RKO (cell line): ENCODE data around the gene ACKR1.

Experiments
- DNase-seq: peaks from one replicate; pipeline ENCODE4 v3.0.0-alpha.2; 2016; ENCODE audit warnings: low spot score

ACKR1 gene

GRCh38 chr1:159187647-159188374, 16.9 kb upstream of the ACKR1 start:
- no peak for DNase-seq

- DNase-seq = no peak
These were observed 16.3 kb upstream of the ACKR1 start for GRCh38 chr1:159188375-159188788.

DNA sequence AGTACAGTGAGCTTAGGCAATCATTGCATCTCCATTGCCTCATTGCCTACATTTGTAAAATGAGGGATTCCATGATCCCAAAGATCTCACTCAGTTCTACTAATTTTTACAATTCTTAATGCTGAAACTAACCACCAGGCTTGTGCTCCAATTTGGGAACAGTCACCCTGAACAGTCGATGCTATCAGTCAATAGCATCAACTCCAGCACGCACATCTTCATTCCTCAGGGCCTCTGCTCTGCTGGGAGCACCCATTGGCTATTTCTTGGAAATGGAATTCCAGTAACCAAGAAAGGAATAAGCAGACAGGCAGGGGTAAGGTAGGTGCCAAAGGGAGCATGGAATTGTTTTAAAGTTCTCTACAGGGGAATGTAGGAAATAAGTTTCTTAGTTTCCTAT, 14.2 kb upstream of the ACKR1 start:
- DNase-seq = no peak

DNA sequence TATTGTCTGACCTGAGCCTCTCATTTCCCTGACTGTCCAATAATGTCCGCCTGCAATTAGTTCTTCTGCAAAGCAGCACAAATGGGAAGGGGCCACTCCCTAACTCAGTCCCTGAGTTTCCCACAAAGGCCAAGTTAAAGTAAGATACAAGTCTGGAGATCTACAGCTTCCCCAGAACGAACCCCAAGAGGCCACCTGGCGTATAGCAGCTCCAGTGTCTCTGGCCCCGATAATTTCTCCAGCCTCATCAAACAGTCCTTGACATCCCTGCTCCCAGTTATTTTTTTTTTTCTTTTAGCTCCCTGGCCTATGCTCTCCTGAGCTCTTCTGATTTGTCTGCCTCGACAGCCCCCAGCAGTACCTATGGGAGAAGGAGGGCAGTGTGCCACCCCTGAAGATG, 8.1 kb upstream of the ACKR1 start:
- peak; percentile 8 for DNase-seq

DNA sequence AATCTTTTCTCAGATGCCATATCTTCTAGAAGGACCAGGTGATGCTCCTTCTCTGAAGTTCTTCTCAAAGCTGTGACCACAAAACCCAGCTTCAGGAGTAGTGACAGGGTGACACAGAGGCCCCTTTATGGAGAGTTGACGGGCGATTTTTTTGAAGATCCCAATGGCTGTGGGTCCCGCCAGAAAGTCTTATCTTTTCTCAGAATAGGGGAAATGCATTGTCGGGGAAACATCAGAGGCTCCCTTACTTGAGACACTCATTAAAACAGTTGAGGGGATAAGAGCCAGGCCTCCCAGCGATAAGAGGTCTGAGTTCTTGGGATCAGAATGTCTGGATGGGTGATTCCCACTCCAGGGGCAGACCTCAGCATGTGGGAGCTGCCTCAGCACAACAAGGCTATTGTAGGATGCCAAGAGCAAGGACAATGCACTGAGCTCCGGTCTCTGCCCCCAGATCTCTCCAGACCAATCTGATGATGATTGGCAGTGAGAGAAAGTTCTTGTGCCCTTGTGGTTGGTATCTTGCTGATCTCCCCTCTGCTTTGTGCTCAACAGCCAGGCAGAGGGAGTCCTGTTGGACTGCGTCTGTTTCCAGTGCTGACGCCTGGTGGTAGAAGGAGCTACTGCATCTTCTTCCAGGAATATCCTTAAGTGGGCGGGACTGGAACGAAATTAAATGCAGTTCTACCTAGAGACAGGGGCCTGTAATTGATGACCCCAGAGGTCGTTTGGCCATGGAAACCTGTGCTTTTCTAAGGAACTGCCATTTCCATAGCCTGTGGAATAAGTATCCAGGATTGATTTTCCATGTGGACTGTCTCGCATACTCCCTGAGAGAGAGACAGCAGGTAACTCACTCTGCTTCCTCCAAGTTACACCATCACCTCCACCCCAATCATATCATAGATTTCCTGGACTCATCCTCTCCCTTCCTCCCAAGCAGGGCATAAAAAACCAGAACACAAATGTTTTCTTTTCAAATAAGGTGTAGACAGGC, 6.8 kb upstream of the ACKR1 start:
- peak; percentile 75 for DNase-seq

DNA sequence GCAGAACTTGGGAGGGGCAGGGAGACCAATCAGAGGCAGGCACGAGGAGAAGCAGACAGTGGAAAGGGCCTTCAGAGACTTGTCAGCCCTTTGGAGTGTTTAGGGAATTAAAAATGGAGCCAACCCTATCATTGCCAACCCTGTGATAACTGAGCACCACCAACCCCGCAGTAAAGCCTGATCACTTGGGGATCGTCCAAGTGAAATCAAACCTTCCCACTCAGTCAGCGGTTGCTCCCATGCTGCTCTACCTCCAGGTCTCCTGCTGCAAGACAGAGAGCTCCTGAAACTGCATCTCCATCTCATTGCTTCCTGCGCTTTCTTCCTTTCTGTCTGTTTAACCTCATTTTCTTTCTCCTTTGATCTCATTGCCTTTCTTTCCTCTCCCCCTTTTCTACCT, 4.8 kb upstream of the ACKR1 start:
- DNase-seq = no peak

- no peak for DNase-seq
These were observed 3.9 kb upstream of the ACKR1 start for GRCh38 chr1:159200769-159201168.

DNA sequence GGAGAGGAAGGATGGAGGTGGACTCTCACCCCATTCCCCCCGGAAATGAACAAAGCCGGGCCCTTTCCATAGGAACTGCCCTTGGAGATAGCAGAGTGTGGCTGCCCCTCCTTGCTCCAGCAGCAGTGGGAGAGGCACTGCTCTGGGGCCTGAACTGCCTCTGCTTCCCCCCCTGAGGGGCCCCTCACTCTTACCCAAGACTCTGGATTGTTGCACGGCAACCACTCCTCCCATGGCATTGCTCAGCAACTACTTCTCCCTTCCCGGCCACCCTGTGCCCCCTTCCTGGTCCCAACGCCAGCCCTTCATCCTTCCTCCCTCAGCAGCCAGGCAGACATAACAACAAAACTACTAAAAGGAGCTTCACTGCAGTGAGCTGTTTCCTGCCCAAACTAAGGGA, 3.0 kb upstream of the ACKR1 start:
- no peak for DNase-seq

DNA sequence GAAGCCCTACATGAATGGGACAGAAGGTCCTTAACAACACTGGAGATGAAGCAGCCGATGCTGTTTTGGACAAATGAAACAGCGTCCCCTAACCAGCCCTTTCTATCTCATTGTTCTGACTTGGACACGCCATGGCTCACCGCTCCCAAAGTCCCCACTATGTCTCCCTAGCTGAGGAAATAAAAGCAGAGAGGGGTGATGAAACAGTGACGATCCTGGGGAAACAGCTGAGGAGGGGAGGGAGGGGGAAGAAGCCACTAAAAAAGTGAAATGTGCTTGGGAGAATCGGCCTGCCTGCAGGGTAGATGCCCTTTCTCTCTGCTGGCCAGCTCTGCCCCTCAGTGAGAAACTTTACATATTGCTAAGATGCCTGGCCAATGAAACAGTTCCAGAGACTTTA, 1.1 kb upstream of the ACKR1 start:
- no peak for DNase-seq

GRCh38 chr1:159205225-159205624, 550 bp downstream of the ACKR1 start:
- no peak for DNase-seq

DNA sequence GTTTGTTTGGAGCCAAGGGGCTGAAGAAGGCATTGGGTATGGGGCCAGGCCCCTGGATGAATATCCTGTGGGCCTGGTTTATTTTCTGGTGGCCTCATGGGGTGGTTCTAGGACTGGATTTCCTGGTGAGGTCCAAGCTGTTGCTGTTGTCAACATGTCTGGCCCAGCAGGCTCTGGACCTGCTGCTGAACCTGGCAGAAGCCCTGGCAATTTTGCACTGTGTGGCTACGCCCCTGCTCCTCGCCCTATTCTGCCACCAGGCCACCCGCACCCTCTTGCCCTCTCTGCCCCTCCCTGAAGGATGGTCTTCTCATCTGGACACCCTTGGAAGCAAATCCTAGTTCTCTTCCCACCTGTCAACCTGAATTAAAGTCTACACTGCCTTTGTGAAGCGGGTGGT, 1.4 kb downstream of the ACKR1 start:
- DNase-seq = no peak

DNA sequence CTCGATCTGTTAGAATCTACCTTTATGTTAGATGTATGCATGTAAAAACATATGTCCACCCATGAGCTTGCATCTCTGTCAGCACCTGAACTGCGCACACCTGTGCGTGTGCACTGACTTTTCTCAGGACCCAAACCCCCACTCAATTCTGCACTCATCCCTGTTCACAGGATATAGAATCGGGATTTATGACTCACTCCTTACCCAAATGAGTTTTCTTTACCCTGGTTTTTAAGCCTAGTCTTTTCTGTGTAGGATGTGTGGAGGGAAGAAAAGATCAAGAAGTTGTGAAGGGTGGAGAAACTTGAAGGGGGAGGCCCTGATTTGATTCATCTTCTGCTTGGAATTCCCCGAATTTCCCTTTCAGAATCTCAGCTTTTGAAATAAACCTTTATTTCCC, 2.4 kb downstream of the ACKR1 start:
- DNase-seq = no peak

- no peak for DNase-seq
These were observed 3.1 kb downstream of the ACKR1 start for GRCh38 chr1:159207774-159208173.

GRCh38 chr1:159208175-159208825, 3.6 kb downstream of the ACKR1 start:
- DNase-seq = no peak

- DNase-seq = no peak
These were observed 4.4 kb downstream of the ACKR1 start for GRCh38 chr1:159209061-159209460.

- DNase-seq = peak; percentile 10
These were observed 6.9 kb downstream of the ACKR1 start for GRCh38 chr1:159211331-159212136.

- DNase-seq = no peak
These were observed 7.9 kb downstream of the ACKR1 start for GRCh38 chr1:159212596-159212995.

- peak; percentile 59 for DNase-seq
These were observed 9.6 kb downstream of the ACKR1 start for GRCh38 chr1:159214149-159214760.

DNA sequence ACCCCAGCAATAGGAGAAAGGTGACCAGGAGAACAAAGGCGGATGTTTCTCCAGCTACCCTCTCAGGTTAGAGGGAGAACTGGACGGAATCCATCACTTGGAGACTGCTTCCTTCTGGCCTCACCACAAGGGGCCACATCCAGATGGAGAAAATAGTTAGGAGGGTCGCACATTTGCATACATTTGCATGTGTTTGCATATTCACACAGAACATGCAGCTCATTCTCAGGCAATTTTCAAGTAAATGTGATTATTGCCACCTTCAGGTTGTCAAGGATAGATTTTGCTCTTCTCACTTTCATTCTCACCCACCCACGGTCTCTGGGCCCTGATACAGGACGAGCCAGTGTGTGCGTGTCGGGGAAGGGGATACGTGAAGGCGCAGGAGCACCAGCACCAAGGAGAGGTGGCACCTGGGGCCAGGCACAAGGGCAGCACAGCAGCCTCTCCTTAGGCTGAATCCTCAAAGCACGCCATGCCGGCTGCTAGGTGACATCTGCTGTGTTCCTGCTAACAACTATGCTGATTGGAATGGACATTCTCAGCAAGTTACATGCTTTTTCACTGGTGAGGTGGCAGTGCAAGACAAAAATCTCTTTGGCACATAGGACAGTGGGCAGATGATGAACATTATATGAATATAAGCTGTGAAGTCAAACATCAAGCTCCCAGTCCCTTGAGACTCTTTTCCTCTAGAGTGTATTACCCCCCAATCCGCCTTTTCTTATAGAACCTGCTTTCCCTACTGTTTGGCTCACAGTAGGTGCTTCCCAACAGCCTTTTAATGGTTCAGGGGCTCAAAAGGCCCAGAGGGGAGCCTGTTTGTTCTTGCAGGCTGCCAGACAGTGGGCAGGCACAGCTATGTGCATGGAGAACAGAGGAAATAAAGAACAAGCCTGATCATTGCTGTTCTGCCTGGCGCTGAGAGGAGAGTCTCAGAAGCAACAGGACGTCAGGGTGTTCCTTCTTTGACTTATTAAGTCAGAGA, 14.3 kb downstream of the ACKR1 start:
- DNase-seq = no peak
